PC-9 (cell line): ENCODE measurements around the gene MFSD6. TPM values are rescaled to one million over a fixed set of nuclear protein-coding genes. Genes with fewer than 3 reads are reported as not detected.

Experiments
- BruUV-seq: library from RNA; stranded (reverse); fragments of 400-500 nt; replicated peaks from 2 replicates; lab custom pipeline; 2021; lab: Mats Ljungman, UMichigan
- CTCF ChIA-PET: fragments of 300-600 bp; sonication (Branson Sonifier 250); formaldehyde crosslinking; loops from one replicate; lab custom pipeline; 2022; ENCODE audit warnings: antibody characterized with exemption; lab: Charles Lee
- POLR2A ChIA-PET: fragments of 300-600 bp; sonication (Branson Sonifier 250); formaldehyde crosslinking; loops from one replicate; lab custom pipeline; 2022; ENCODE audit warnings: antibody characterized with exemption; ENCODE audit not compliant: unreplicated experiment; lab: Charles Lee
- DNase-seq, 2 experiments: peaks; one replicate each; pipeline versions ENCODE4 v3.0.0 to v3.0.0-alpha.2; 2015 to 2022; ENCODE audit warnings: mixed read lengths in 1 of 2
- H2AFZ ChIP-seq: fragments of 200-600 bp; sonication (generic); 2 replicates; pipeline ENCODE4 v1.8.1; 2017; ENCODE audit warnings: antibody characterized with exemption
- H3F3A ChIP-seq: fragments of 200-600 bp; sonication (generic); 2 replicates; pipeline ENCODE4 v1.8.1; 2017; ENCODE audit warnings: antibody characterized with exemption, mild to moderate bottlenecking, low read depth; ENCODE audit not compliant: insufficient read depth
- H3K27ac ChIP-seq: fragments of 200-600 bp; sonication (generic); 2 replicates; pipeline ENCODE4 v1.6.1; 2016; ENCODE audit warnings: mixed run types
- H3K27me3 ChIP-seq: fragments of 200-600 bp; sonication (generic); 2 replicates; pipeline ENCODE4 v1.6.1; 2016; ENCODE audit warnings: low read depth, mixed run types; ENCODE audit not compliant: insufficient read depth
- H3K36me3 ChIP-seq: fragments of 200-600 bp; sonication (generic); 2 replicates; pipeline ENCODE4 v1.6.1; 2016; ENCODE audit warnings: low read depth, mixed run types
- H3K4me1 ChIP-seq: fragments of 200-600 bp; sonication (generic); replicated peaks from 2 replicates; pipeline ENCODE4 v1.6.1; 2016; ENCODE audit warnings: mixed run types; ENCODE audit not compliant: insufficient read depth
- H3K4me2 ChIP-seq: fragments of 200-600 bp; sonication (generic); 2 replicates; pipeline ENCODE4 v1.6.1; 2017; ENCODE audit warnings: mixed run types
- H3K4me3 ChIP-seq: fragments of 200-600 bp; sonication (generic); 2 replicates; pipeline ENCODE4 v1.6.1; 2016; ENCODE audit warnings: mixed run types
- H3K79me2 ChIP-seq: fragments of 200-600 bp; sonication (generic); 2 replicates; pipeline ENCODE4 v1.6.1; 2017; ENCODE audit warnings: low read depth, mixed run types
- H3K9me2 ChIP-seq: fragments of 200-600 bp; sonication (generic); 2 replicates; pipeline ENCODE4 v1.8.1; 2017; ENCODE audit warnings: mild to moderate bottlenecking; ENCODE audit not compliant: insufficient read depth
- H3K9me3 ChIP-seq: fragments of 200-600 bp; sonication (generic); 2 replicates; pipeline ENCODE4 v1.8.1; 2016; ENCODE audit warnings: low read depth; ENCODE audit not compliant: insufficient read depth
- H4K20me1 ChIP-seq: fragments of 200-600 bp; sonication (generic); 2 replicates; pipeline ENCODE4 v1.8.1; 2017; ENCODE audit not compliant: insufficient read depth
- CTCF ChIP-seq: fragments of 200-600 bp; sonication (generic); conservative IDR thresholded peaks from 2 replicates; pipeline ENCODE4 v1.6.1; 2017; ENCODE audit warnings: mixed run types, antibody characterized with exemption, mild to moderate bottlenecking, moderate library complexity
- EZH2 ChIP-seq: fragments of 200-600 bp; sonication (generic); IDR thresholded peaks from 2 replicates; pipeline ENCODE4 v1.8.0; 2017; ENCODE audit warnings: antibody characterized with exemption, low read depth
- intact Hi-C: fragments of 100-400 bp; cut with micrococcal nuclease; formaldehyde crosslinking; loops from one replicate; pipeline ENCODE4 v1.10.0; 2022; ENCODE audit not compliant: unreplicated experiment
- total RNA-seq: library from RNA; stranded (reverse); gene quantifications from 2 replicates; pipeline ENCODE4 v1.2.3, GENCODE V29; 2021

MFSD6 gene
- total RNA-seq, 1 experiment from 2014 or later = 15.6 TPM

GRCh38 chr2:190478572-190479195 is 70.5 kb downstream of the MFSD6 start:
- H3K79me2 ChIP-seq = no peaks in the 10 kb centered on the region
- no peak overlapping the region for H3K4me3 ChIP-seq
- no peak overlapping the region for H3K27ac ChIP-seq
- no peak overlapping the region for H3K4me2 ChIP-seq
- no peaks in the 10 kb centered on the region for H3F3A ChIP-seq
- H3K36me3 ChIP-seq = no peaks in the 10 kb centered on the region
- BruUV-seq = no TSS peak
- H2AFZ ChIP-seq = no peak overlapping the region
- H3K27me3 ChIP-seq = no peaks in the 10 kb centered on the region
- H3K9me3 ChIP-seq = no peaks in the 10 kb centered on the region
- no peak for DNase-seq
- TF ChIP-seq EZH2 = no peak
- no peak for TF ChIP-seq CTCF
- ChIA-PET POLR2A (no interaction called here), CTCF (no interaction called here)
- intact Hi-C loops = no loop called here
- H3K9me2 ChIP-seq = no peaks in the 10 kb centered on the region
- no peaks in the 10 kb centered on the region for H4K20me1 ChIP-seq
- H3K4me1 ChIP-seq = no peaks in the 10 kb centered on the region

- Histone ChIP-seq H3F3A (no peaks in the 10 kb centered on the region), H3K9me3 (no peaks in the 10 kb centered on the region), H3K36me3 (no peaks in the 10 kb centered on the region), H3K27me3 (no peaks in the 10 kb centered on the region), H3K4me3 (no peak overlapping the region), H3K4me2 (no peak overlapping the region), H4K20me1 (no peaks in the 10 kb centered on the region), H2AFZ (no peak overlapping the region), H3K9me2 (no peaks in the 10 kb centered on the region), H3K27ac (no peak overlapping the region), H3K4me1 (no peaks in the 10 kb centered on the region), H3K79me2 (no peaks in the 10 kb centered on the region)
- POLR2A ChIA-PET = no interaction called here
- TF ChIP-seq CTCF (no peak), EZH2 (no peak)
- CTCF ChIA-PET = no interaction called here
- intact Hi-C loops = no loop called here
- BruUV-seq = no TSS peak
- DNase-seq = no peak
These were observed 73.2 kb downstream of the MFSD6 start for GRCh38 chr2:190481339-190481738.

GRCh38 chr2:190482451-190482850 is 74.3 kb downstream of the MFSD6 start:
- Histone ChIP-seq H2AFZ (no peak overlapping the region), H3K9me2 (no peaks in the 10 kb centered on the region), H3K79me2 (no peaks in the 10 kb centered on the region), H4K20me1 (no peaks in the 10 kb centered on the region), H3K9me3 (no peaks in the 10 kb centered on the region), H3K4me3 (no peak overlapping the region), H3K27me3 (no peaks in the 10 kb centered on the region), H3K4me1 (no peaks in the 10 kb centered on the region), H3K4me2 (no peak overlapping the region), H3F3A (no peaks in the 10 kb centered on the region), H3K27ac (no peak overlapping the region), H3K36me3 (no peaks in the 10 kb centered on the region)
- TF ChIP-seq EZH2 (no peak), CTCF (no peak)
- no peak for DNase-seq
- intact Hi-C loops = no loop called here
- ChIA-PET POLR2A (no interaction called here), CTCF (no interaction called here)
- no TSS peak for BruUV-seq
